Measurements from ENCODE around the gene THAP12. TPM values are rescaled to one million over a fixed set of nuclear protein-coding genes. Genes with fewer than 3 reads are reported as not detected.

Gene THAP12
- total RNA-seq, 1 donor from 2014 or later: 32.2 TPM

DNA sequence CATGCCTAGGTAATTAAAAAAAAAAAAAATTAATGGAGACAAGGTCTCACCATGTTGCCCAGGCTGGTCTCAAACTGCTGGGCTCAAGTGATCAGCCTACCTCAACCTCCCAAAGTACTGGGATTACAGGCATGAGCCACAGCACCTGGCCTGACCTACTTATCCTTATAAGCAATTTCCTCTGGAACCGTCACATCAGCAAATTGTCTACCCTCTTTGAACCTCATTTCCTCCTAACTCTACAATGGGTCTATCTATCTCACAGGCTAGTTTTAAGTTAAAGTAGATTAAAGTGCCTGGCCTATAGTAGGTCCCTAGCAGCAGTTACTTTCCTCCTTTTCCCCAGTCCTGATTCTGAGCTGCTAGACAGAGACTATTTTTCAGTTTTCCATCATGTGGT, 43.5 kb downstream of the THAP12 start:
- H3K4me1 Mint-ChIP-seq (ENCODE audit: low read depth, unreplicated experiment): no peaks in the 10 kb centered on the region

GRCh38 chr11:76336597-76336996, 44.3 kb downstream of the THAP12 start:
- TF ChIP-seq, protein P1, sequence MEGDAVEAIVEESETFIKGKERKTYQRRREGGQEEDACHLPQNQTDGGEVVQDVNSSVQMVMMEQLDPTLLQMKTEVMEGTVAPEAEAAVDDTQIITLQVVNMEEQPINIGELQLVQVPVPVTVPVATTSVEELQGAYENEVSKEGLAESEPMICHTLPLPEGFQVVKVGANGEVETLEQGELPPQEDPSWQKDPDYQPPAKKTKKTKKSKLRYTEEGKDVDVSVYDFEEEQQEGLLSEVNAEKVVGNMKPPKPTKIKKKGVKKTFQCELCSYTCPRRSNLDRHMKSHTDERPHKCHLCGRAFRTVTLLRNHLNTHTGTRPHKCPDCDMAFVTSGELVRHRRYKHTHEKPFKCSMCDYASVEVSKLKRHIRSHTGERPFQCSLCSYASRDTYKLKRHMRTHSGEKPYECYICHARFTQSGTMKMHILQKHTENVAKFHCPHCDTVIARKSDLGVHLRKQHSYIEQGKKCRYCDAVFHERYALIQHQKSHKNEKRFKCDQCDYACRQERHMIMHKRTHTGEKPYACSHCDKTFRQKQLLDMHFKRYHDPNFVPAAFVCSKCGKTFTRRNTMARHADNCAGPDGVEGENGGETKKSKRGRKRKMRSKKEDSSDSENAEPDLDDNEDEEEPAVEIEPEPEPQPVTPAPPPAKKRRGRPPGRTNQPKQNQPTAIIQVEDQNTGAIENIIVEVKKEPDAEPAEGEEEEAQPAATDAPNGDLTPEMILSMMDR (IDR thresholded peaks at IDR 0.05; ENCODE audit: partially characterized antibody, unreplicated experiment): no peak
- Mint-ChIP-seq H3K27me3 (ENCODE audit: unreplicated experiment) (peaks cover 5% of the 10 kb centered on the region), H3K9me3 (ENCODE audit: unreplicated experiment) (peaks cover 15% of the 10 kb centered on the region), H3K36me3 (ENCODE audit: unreplicated experiment) (peaks cover 26% of the 10 kb centered on the region), H3K27ac (ENCODE audit: unreplicated experiment) (no peak overlapping the region), H3K4me3 (ENCODE audit: unreplicated experiment) (peak overlapping the region; percentile 36), H3K4me1 (ENCODE audit: low read depth, unreplicated experiment) (no peaks in the 10 kb centered on the region)
- no peak for DNase-seq

More for the DNA sequence above, 43.5 kb downstream of the THAP12 start:
- no peak overlapping the region for H3K4me3 Mint-ChIP-seq (ENCODE audit: unreplicated experiment)
- no peak for DNase-seq
- H3K9me3 Mint-ChIP-seq (ENCODE audit: unreplicated experiment): peaks cover 16% of the 10 kb centered on the region
- peaks cover 26% of the 10 kb centered on the region for H3K36me3 Mint-ChIP-seq (ENCODE audit: unreplicated experiment)
- H3K27me3 Mint-ChIP-seq (ENCODE audit: unreplicated experiment): peaks cover 5% of the 10 kb centered on the region
- TF ChIP-seq, protein P1 (IDR thresholded peaks at IDR 0.05; ENCODE audit: partially characterized antibody, unreplicated experiment): no peak
- H3K27ac Mint-ChIP-seq (ENCODE audit: unreplicated experiment): no peak overlapping the region

DNA sequence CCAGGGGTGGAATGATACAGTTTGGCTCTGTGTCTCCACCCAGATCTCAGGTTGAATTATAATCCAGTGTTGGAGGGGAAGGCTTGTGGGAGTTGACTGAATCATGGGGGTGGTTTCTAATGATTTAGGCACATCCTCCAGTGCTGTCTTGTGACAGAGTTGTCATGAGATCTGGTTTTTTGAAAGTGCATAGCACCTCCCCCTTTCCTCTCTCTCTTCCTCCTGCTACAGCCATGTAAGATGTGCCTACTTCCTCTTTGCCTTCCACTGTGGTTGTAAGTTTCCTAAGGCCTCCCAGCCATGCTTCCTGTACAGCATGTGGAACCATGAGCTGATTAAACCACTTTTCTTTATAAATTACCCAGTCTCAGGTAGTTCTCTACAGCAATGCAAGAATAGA, 45.1 kb downstream of the THAP12 start:
- H3K9me3 Mint-ChIP-seq (ENCODE audit: unreplicated experiment): peaks cover 15% of the 10 kb centered on the region
- no peak for DNase-seq
- peaks cover 5% of the 10 kb centered on the region for H3K27me3 Mint-ChIP-seq (ENCODE audit: unreplicated experiment)
- H3K4me1 Mint-ChIP-seq (ENCODE audit: low read depth, unreplicated experiment): no peaks in the 10 kb centered on the region
- no peak overlapping the region for H3K27ac Mint-ChIP-seq (ENCODE audit: unreplicated experiment)
- peaks cover 26% of the 10 kb centered on the region for H3K36me3 Mint-ChIP-seq (ENCODE audit: unreplicated experiment)
- TF ChIP-seq, protein P1 (IDR thresholded peaks at IDR 0.05; ENCODE audit: partially characterized antibody, unreplicated experiment): no peak
- no peak overlapping the region for H3K4me3 Mint-ChIP-seq (ENCODE audit: unreplicated experiment)

DNA sequence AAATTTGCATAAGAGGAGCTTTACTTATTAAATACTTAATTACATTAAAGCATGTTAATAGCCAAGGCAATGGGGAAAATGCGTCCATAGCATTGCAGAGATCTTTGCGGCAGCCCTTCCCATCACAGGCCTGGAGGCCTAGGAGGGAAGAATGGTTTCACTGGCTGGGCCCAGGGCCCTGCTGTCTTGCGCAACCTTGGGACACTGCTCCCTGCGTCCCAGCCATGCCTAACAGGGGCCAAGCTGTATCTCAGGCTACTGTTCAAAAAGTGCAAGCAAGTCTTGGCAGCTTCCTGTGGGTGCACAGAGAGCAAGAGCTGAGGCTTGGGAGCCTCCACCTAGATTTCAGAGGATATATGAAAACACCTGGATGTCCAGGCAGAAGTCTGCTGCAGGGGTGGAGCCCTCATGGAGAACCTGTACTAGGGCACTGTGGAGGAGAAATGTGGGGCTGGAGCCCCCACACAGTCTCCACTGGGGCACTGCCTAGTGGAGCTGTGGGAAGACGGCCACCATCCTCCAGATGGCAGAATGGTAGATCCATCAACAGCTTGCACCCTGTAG, 46.0 kb downstream of the THAP12 start:
- H3K4me3 Mint-ChIP-seq (ENCODE audit: unreplicated experiment): no peak overlapping the region
- H3K4me1 Mint-ChIP-seq (ENCODE audit: low read depth, unreplicated experiment): no peaks in the 10 kb centered on the region
- TF ChIP-seq, protein P1 (IDR thresholded peaks at IDR 0.05; ENCODE audit: partially characterized antibody, unreplicated experiment): no peak
- H3K36me3 Mint-ChIP-seq (ENCODE audit: unreplicated experiment): peaks cover 26% of the 10 kb centered on the region
- H3K9me3 Mint-ChIP-seq (ENCODE audit: unreplicated experiment): peaks cover 15% of the 10 kb centered on the region
- no peak for DNase-seq
- peaks cover 5% of the 10 kb centered on the region for H3K27me3 Mint-ChIP-seq (ENCODE audit: unreplicated experiment)
- H3K27ac Mint-ChIP-seq (ENCODE audit: unreplicated experiment): no peak overlapping the region

DNA sequence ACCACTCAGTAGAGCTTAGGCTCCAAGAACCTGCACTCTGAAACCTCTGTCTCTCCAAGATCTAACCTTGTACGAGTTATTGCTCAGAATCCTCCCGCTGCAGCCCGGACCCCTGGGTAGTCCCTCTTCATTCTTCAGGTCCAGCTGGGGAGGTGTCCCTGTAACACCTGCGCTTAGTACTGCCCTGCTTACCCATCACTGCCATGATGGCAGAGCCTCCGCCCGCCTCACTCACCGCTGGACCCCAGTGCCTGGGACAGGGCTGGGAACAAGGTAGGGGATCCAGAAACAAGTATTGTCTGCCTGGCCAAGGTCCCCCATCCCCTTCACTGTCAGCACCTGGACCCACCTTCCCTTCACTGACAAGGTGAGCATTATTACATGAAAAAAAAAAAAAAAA, 50.3 kb downstream of the THAP12 start:
- Mint-ChIP-seq H3K27me3 (ENCODE audit: unreplicated experiment) (peaks cover 2% of the 10 kb centered on the region), H3K9me3 (ENCODE audit: unreplicated experiment) (peaks cover 10% of the 10 kb centered on the region), H3K36me3 (ENCODE audit: unreplicated experiment) (peaks cover 16% of the 10 kb centered on the region), H3K4me1 (ENCODE audit: low read depth, unreplicated experiment) (peaks cover 2% of the 10 kb centered on the region), H3K27ac (ENCODE audit: unreplicated experiment) (no peak overlapping the region), H3K4me3 (ENCODE audit: unreplicated experiment) (no peak overlapping the region)
- DNase-seq: no peak
- TF ChIP-seq, protein P1 (IDR thresholded peaks at IDR 0.05; ENCODE audit: partially characterized antibody, unreplicated experiment): no peak

All from glutamatergic neuron (in vitro differentiated cells).